HT-29 (cell line): Measurements from ENCODE around the gene POU2F1. TPM values are rescaled to one million over a fixed set of nuclear protein-coding genes. Genes with fewer than 3 reads are reported as not detected.
"Not testable (repeated sequence)": the region's sequence is repeated elsewhere in the genome, so short reads cannot be mapped to it uniquely, and the experiment has no call there.

ENCODE experiments used
- DNase-seq: peaks from one replicate; pipeline ENCODE4 v3.0.0-alpha.2; 2015; ENCODE audit warnings: low spot score
- total RNA-seq: library from RNA; depleted of rRNA; stranded (reverse); fragments of >200 nt; shearing (Covaris generic); gene quantifications from 2 replicates; pipeline ENCODE4 v1.2.3, GENCODE V29; 2014

The POU2F1 gene
- total RNA-seq, 1 experiment from 2014 or later: 9.0 TPM

GRCh38 chr1:167231873-167232450 is 11.3 kb downstream of the POU2F1 start:
- no peak for DNase-seq

GRCh38 chr1:167232801-167233200 is 12.1 kb downstream of the POU2F1 start:
- no peak for DNase-seq

- no peak for DNase-seq
These were observed 12.7 kb downstream of the POU2F1 start for GRCh38 chr1:167233373-167233772.

GRCh38 chr1:167237000-167237399 is 16.3 kb downstream of the POU2F1 start:
- no peak for DNase-seq

GRCh38 chr1:167238713-167239112 is 18.0 kb downstream of the POU2F1 start:
- no peak for DNase-seq

- DNase-seq: no peak
These were observed 18.6 kb downstream of the POU2F1 start for GRCh38 chr1:167239257-167239656.

- no peak for DNase-seq
These were observed 23.6 kb downstream of the POU2F1 start for GRCh38 chr1:167244244-167244643.

- not testable (repeated sequence) for DNase-seq
These were observed 24.5 kb downstream of the POU2F1 start for GRCh38 chr1:167245168-167245567.

- DNase-seq: no peak
These were observed 26.3 kb downstream of the POU2F1 start for GRCh38 chr1:167246971-167247370.

- DNase-seq: no peak
These were observed 27.1 kb downstream of the POU2F1 start for GRCh38 chr1:167247754-167248153.

- no peak for DNase-seq
These were observed 28.3 kb downstream of the POU2F1 start for GRCh38 chr1:167248707-167249642.

GRCh38 chr1:167249702-167250101 is 29.0 kb downstream of the POU2F1 start:
- DNase-seq: no peak

GRCh38 chr1:167250482-167250881 is 29.8 kb downstream of the POU2F1 start:
- DNase-seq: no peak

- DNase-seq: no peak
These were observed 30.8 kb downstream of the POU2F1 start for GRCh38 chr1:167251472-167251871.

- DNase-seq: no peak
These were observed 32.3 kb downstream of the POU2F1 start for GRCh38 chr1:167252986-167253385.

- DNase-seq: no peak
These were observed 38.2 kb downstream of the POU2F1 start for GRCh38 chr1:167258858-167259257.

- no peak for DNase-seq
These were observed 42.1 kb downstream of the POU2F1 start for GRCh38 chr1:167262836-167263235.

- no peak for DNase-seq
These were observed 42.7 kb downstream of the POU2F1 start for GRCh38 chr1:167263344-167263743.

- DNase-seq: no peak
These were observed 43.3 kb downstream of the POU2F1 start for GRCh38 chr1:167263819-167264464.

GRCh38 chr1:167266965-167267364 is 46.3 kb downstream of the POU2F1 start:
- DNase-seq: no peak

- no peak for DNase-seq
These were observed 47.7 kb downstream of the POU2F1 start for GRCh38 chr1:167268347-167268787.

- DNase-seq: no peak
These were observed 49.8 kb downstream of the POU2F1 start for GRCh38 chr1:167270349-167271092.
